ENCODE data around the gene SCAP. TPM values are rescaled to one million over a fixed set of nuclear protein-coding genes. Genes with fewer than 3 reads are reported as not detected.
"Not testable (repeated sequence)": the region's sequence is repeated elsewhere in the genome, so short reads cannot be mapped to it uniquely, and the experiment has no call there.

SCAP gene
- total RNA-seq, 1 donor from 2014 or later: 37.9 TPM

DNA sequence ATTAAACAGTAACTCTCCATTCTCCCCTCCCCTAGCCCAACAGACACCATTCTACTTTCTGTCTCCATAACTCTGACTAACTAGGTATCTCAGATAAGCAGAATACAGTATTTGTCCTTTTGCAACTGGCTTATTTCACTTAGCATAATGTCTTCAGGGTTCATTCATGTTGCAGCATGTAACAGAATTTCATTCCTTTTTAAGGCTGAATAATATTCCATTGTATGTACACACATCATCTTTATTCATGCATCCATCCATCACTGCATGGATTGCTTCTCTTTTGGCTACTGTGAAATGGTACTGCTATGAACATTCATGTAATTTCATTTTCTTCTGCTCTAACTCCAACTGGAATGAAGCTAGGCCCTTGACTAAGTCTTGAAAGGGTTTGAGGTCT is 96.9 kb downstream of the SCAP start:
- no peak for DNase-seq (ENCODE audit: low spot score)
- intact Hi-C loops (cut with DNase I): no loop called here

GRCh38 chr3:47377186-47377585 is 98.6 kb downstream of the SCAP start:
- intact Hi-C loops (cut with DNase I): no loop called here

DNA sequence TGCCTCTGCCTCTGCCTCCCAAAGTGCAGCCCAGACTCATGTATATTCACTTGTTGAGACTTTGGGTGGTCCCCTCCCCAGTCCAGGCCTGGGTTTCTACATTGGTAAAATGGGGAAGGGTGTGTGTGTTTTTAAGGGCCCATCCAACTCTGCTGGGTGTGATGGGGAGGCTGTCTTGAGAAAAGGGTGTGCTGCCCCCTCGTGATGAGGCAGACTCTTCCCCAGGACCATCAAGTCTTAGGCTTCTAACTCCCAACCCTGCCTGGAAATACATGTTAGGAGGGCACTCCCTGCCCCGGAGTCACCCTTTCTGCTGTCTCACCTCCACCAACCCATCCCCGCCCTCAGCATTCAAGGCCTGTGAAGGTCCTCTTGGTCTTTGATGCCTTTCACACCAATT is 99.3 kb downstream of the SCAP start:
- DNase-seq (ENCODE audit: low spot score): no peak
- intact Hi-C loops (cut with DNase I): no loop called here

More at GRCh38 chr3:47377186-47377585, 98.6 kb downstream of the SCAP start:
- DNase-seq (ENCODE audit: low spot score): no peak

GRCh38 chr3:47374587-47374986 is 101.2 kb downstream of the SCAP start:
- intact Hi-C loops (cut with DNase I): loop anchor here (5.0 kb wide), 1 partner anchor 122 kb away; no protein-coding TSS in a partner anchor
- no peak for DNase-seq (ENCODE audit: low spot score)

GRCh38 chr3:47370887-47371697 is 104.6 kb downstream of the SCAP start:
- intact Hi-C loops (cut with DNase I): loop anchor here (5.0 kb wide), 1 partner anchor 119 kb away; no protein-coding TSS in a partner anchor
- DNase-seq (ENCODE audit: low spot score): no peak

DNA sequence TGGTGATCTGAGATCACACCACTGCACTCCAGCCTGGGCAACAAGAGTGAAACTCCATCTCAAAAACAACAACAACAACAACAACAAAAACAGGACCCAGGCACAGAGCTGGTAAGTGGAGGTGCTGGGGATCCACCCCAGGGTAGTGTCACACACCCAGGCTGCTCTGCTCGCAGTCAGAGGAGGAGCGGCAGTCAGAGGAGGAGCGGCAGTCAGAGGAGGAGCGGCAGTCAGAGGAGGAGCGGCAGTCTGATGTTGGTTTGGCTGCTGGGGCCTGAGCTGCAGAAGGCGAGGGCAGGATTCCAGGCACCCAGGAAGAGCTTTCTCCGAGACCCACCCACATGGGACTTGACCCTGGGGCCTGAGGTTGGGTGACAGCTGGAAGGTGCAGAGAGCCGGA is 105.7 kb downstream of the SCAP start:
- intact Hi-C loops (cut with DNase I): loop anchor here (5.0 kb wide), 1 partner anchor 118 kb away; no protein-coding TSS in a partner anchor
- DNase-seq (ENCODE audit: low spot score): not testable (repeated sequence)

DNA sequence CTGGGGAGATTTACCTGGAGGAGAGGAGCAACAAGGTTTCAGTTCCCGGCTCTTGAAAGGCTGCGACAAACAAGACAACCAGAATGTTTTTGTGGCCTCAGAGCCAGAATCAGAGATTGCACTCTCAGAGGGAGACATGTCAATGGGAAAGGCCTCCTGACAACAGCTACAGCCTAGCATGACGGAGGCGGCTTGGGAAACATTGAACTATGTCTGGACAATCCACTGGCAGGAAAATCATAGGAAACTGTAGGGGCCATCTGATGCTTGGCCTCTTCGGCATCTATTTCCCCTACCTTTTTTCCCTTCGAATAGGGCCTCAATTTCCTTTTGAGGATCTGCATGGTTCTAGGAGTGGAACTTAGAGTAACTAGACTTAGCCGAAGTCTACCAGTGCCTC is 108.1 kb downstream of the SCAP start:
- no peak for DNase-seq (ENCODE audit: low spot score)
- intact Hi-C loops (cut with DNase I): loop anchor here (5.0 kb wide), 1 partner anchor 40 kb away; no protein-coding TSS in a partner anchor

GRCh38 chr3:47366833-47367232 is 108.9 kb downstream of the SCAP start:
- intact Hi-C loops (cut with DNase I): loop anchor here (5.0 kb wide), 1 partner anchor 40 kb away; no protein-coding TSS in a partner anchor

GRCh38 chr3:47365213-47366153 is 110.3 kb downstream of the SCAP start:
- intact Hi-C loops (cut with DNase I): loop anchor here (5.0 kb wide), 1 partner anchor 38 kb away; no protein-coding TSS in a partner anchor
- DNase-seq (ENCODE audit: low spot score): no peak

More at GRCh38 chr3:47366833-47367232, 108.9 kb downstream of the SCAP start:
- DNase-seq (ENCODE audit: low spot score): no peak

Other genes starting within 250 kb of the SCAP start
- gene KIF9, start 193.1 kb downstream of the SCAP start, total RNA-seq: 11.7 TPM
- 47.6 TPM for gene KLHL18, start 193.0 kb downstream of the SCAP start, total RNA-seq
- gene PTPN23, start 94.9 kb downstream of the SCAP start, total RNA-seq: 24.0 TPM
- gene ELP6, start 37.8 kb upstream of the SCAP start, total RNA-seq: 15.8 TPM
- 0.32 TPM for gene CSPG5, start 102.9 kb upstream of the SCAP start, total RNA-seq

Data from cardiac septum (tissue), 1 donor.